GM18519 (cell line): Measurements from ENCODE around the gene STS.
"Not testable (repeated sequence)": the region's sequence is repeated elsewhere in the genome, so short reads cannot be mapped to it uniquely, and the experiment has no call there.

Experiments
- ATAC-seq: cut with Tn5 transposase; IDR thresholded peaks from one replicate; pipeline ENCODE4 v1.9.1; 2021; ENCODE audit warnings: mild to moderate bottlenecking, moderate library complexity; ENCODE audit not compliant: unreplicated experiment, low FRiP score

STS gene

GRCh38 chrX:7178859-7179258 lies 31.3 kb downstream of the STS start:
- not testable (repeated sequence) for ATAC-seq

DNA sequence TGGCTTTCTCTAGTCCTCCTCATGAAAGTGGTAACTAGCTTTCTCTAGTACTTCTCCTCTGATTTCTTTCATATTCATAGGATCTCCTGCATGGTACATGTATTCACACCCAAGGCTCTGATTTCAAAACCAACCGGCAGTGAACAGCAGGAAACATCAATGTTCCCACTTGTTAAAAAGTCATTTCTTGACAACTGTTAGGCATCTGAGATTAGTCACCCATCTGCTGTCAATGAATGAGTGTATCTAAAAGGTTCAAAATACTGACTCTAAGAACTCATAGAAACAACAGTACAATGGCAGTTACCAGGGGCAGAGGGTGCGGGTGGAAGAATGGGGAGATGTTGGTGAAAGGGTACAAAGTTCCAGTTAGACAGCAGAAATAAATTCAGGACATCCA lies 31.9 kb downstream of the STS start:
- no peak for ATAC-seq

GRCh38 chrX:7184816-7185215 lies 37.3 kb downstream of the STS start:
- no peak for ATAC-seq

GRCh38 chrX:7188672-7189071 lies 41.2 kb downstream of the STS start:
- ATAC-seq = no peak

- ATAC-seq = no peak
Measured at GRCh38 chrX:7190157-7190556, 42.6 kb downstream of the STS start.

GRCh38 chrX:7191681-7192110 lies 44.2 kb downstream of the STS start:
- ATAC-seq = no peak

DNA sequence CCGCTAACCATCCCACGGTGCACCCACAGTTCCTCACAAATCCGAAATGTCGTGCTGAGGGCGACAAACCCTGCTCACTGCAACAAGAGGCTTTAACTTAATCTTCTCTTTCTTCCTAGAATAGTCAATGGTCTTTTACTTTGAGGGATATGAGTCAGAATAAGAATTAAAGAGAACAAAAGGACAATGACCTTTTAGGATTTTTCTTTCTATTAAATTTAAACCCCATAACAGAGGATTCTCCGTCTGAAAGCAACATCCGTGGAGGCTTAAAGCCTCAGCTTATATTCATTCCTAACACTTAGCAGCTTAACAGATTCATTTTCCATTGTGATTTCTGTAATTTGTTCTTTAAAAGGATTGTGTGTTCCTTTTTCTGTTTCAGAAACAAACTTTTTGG lies 45.4 kb downstream of the STS start:
- ATAC-seq = no peak

DNA sequence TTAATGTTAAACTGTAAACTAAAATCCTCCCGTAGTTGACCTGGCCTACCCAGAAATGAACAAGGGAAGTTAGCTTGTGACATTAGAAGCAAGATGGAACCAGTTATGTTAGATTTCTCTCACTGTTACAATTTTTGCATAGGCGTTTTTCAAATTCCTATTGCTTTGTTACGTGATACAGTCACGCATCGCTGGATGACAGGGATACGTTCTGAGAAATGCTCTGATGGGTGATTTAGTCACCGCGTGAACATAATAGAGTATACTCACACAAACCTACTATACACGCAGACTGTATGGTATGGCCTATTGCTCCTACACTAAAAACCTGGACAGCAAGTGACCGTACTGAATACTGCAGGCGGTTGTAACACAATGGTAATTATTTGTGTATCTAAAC lies 47.1 kb downstream of the STS start:
- no peak for ATAC-seq
